Fibroblast of skin of right quadriceps (primary cell): Measurements from ENCODE around the gene KLRC2.
"Not testable (repeated sequence)": the region's sequence is repeated elsewhere in the genome, so short reads cannot be mapped to it uniquely, and the experiment has no call there.

Source experiments
- DNase-seq: peaks from one replicate; pipeline ENCODE4 v3.0.0-alpha.2; 2013

The KLRC2 gene

DNA sequence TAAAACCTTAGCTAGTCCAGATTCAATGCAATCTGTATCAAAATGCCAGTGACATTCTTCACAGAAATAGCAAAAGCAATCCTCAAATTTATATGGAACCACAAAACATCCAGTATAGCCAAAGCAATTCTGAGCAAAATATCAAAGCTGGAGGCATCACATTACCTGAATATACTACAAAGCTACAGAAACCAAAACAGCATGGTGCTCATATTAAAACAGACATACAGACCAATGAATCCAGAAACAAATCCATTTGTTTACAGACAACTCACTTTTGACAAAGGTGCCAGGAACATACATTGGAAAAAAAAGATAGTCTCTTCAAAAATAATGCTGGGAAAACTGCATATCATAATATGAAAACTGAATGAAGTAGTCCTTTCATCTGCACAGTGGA lies 31.0 kb downstream of the KLRC2 start:
- DNase-seq = no peak

DNA sequence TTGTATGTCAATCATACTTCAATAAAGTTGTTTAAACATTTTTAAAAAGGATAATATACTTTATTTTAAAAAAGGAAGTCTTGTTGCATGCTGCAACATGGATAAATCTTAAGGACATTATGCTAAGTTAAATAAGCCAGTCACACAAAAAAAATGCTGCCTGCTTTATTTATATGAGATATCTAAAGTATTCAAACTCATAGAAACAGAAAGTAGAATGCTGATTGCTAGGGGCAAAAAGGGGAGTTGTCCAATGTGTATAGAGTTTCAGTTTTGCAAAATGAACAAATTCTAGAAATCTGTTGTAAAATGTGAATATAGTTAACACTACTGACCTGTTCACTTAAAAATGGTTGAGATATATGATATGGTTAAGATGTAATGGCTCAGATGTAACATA lies 35.0 kb downstream of the KLRC2 start:
- no peak for DNase-seq

- DNase-seq = no peak
These were observed 37.6 kb downstream of the KLRC2 start for GRCh38 chr12:10398168-10398567.

- no peak for DNase-seq
These were observed 38.5 kb downstream of the KLRC2 start for GRCh38 chr12:10397296-10397695.

GRCh38 chr12:10396176-10396575 lies 39.6 kb downstream of the KLRC2 start:
- not testable (repeated sequence) for DNase-seq

DNA sequence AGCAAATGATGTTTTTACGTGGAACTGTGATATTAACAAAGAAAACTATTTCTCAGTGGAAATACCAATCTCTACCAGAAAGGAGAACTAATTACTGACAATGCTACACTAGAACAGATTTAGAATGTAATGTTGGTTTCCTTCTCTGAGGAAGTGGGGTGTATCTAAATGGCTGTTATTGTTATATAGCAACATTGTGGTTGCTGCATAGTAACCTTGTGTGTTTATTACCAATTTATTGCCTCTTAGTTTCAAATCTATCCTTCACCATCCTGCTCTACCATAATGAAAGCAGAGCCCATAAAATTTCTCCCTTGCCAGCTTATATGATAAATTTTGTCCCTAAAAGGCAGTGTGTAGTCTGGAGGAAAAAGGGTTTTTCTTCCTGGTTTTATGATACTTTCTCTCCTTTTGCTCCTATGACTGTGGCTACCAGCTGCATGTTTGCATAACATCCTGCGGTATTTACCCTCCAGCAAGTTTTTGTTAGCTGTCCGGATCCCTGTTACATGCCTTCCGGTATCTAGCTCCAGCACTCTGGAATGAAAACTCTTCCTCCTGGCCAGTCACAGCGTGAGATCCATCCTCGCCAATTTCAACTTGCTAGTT lies 40.3 kb downstream of the KLRC2 start:
- peak; percentile 46 for DNase-seq

GRCh38 chr12:10394531-10395152 lies 41.2 kb downstream of the KLRC2 start:
- not testable (repeated sequence) for DNase-seq

GRCh38 chr12:10393291-10393690 lies 42.5 kb downstream of the KLRC2 start:
- DNase-seq = no peak

- DNase-seq = peak; percentile 75
These were observed 43.3 kb downstream of the KLRC2 start for GRCh38 chr12:10392394-10392930.

DNA sequence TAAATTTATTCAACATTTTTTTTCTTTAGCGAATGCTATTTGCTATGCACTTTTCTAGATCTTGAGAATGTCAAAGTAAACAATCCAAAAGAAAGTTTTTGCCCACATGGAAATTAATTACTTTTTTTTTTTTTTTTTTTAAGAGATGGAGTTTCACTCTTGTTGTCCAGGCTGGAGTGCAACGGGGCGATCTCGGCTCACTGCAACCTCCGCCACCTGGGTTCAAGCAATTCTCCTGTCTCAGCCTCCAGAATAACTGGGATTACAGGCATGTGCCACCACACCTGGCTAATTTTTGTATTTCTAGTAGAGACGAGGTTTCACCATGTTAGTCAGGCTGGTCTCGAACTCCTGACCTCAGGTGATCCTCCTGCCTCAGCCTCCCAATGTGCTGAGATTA lies 44.8 kb downstream of the KLRC2 start:
- not testable (repeated sequence) for DNase-seq

DNA sequence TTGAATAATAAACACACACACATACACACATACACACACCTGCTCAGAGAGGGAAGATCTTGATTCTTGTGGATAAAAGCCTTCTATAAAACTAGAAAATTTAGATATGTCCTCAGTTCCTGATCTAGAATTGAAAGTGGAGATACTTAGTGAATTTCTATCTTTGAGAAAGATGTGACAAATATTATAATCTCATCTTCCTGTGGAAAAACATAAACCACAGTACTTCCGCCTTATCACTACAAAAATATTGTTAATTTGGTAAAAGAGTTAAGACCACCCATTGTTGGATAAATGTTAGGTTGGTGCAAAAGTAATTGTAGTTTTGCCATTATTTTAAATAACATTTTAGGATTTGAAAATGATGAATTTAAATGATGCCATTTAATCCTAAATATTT lies 45.9 kb downstream of the KLRC2 start, which contains the start of gene KLRK1:
KLRK1 (minus strand) TSS at position 138 of the 400 bp plus-strand sequence. CDS start 1,231 bp downstream, outside the sequence.
- DNase-seq = no peak

DNA sequence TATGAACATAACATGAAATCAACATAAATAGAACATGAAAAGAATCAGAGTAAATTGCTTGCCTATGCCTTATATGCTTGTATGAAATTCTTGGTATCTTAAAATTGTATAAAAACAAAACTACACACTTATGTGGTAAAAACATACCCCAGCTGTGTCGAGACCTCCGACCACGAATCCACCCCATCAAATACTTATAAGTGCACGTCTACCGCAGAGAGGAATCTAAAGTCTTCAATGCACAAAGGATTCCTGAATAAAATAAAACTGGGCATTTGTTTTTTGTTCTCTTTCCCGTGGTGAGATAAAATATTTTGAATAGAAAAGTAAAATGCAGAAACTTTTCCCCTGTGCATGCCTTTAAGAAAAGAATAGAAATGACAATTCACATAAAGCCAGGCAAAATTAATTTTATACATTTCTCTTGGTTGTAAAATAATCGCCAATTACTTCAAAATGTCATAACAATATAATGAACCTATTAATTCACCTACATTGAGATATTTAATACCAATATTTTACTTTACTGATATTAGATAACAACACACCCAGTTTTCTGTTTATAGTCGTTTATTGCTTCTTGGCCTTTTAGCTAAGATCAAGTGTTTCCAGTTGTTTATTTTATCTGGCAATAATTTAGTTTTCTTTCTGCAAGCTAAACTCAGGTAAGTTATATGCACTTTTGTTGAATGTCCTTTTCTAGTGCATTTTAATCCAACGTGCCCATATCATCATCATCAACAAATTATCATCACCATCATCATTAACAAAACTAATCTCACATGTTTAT lies 47.0 kb downstream of the KLRC2 start:
- DNase-seq = no peak

GRCh38 chr12:10387498-10387897 lies 48.3 kb downstream of the KLRC2 start:
- not testable (repeated sequence) for DNase-seq

DNA sequence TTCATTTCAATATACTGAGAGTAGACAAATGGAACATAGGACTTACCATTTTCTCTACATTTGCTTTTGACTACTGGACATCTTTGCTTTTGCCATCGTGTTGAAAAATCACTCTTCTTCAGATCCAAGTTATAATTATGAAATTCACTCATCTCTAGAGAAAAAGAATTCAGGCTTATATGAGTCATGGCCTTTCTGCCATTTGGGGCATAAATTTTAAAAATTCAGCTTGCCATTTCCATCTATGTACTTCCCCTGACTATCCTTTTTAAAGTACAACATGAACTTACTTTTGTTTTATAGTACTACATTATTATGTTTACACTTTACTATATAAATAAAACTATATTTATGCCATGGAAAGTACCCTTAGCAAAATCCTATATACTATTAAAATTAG lies 49.0 kb downstream of the KLRC2 start:
- DNase-seq = no peak

GRCh38 chr12:10385166-10385613 lies 50.6 kb downstream of the KLRC2 start:
- peak; percentile 89 for DNase-seq

- DNase-seq = no peak
These were observed 51.6 kb downstream of the KLRC2 start for GRCh38 chr12:10384191-10384590.

GRCh38 chr12:10381928-10382628 lies 53.7 kb downstream of the KLRC2 start:
- DNase-seq = no peak
